ENCODE measurements around the gene REEP6. TPM values are rescaled to one million over a fixed set of nuclear protein-coding genes. Genes with fewer than 3 reads are reported as not detected.

REEP6 gene
- total and polyA plus RNA-seq, 12 donors, result 16.5 to 205 (median 115) TPM

- Histone ChIP-seq H3K27me3 (no peaks in the 10 kb centered on the region), H3K27ac (no peak overlapping the region), H3K4me3 (no peak overlapping the region), H3K36me3 (replicated peaks in 1 of 2) (no peaks in the 10 kb centered on the region), H3K4me1 (replicated peaks in 1 of 2) (peaks cover 8 to 16% of the 10 kb centered on the region in 2 donors), H3K9me3 (replicated peaks in 1 of 3) (no peaks in the 10 kb centered on the region)
- WGBS, 4 donors, result 68 to 79% (median 78%) methylated on average over 12 to 37 of the region's 37 CpGs
- DNase-seq, result peak in 1 of 7 donors; percentile 19
- TF ChIP-seq CTCF (IDR thresholded peaks at IDR 0.05) (no peak), POLR2A (IDR thresholded peaks at IDR 0.05) (no peak)
- intact Hi-C loops (cut with DNase I), result no loop called here
These were observed 8.4 kb upstream of the REEP6 start for GRCh38 chr19:1482361-1483130.

- H3K4me1 ChIP-seq (replicated peaks in 1 of 2), result peaks cover 2 to 8% of the 10 kb centered on the region in 2 donors
- H3K27me3 ChIP-seq, result no peaks in the 10 kb centered on the region
- intact Hi-C loops (cut with DNase I), result no loop called here
- H3K27ac ChIP-seq, result no peak overlapping the region
- WGBS, 4 donors, result 87 to 93% (median 91%) methylated on average over 15 to 77 of the region's 77 CpGs
- TF ChIP-seq CTCF (IDR thresholded peaks at IDR 0.05) (no peak), POLR2A (IDR thresholded peaks at IDR 0.05) (no peak)
- no peaks in the 10 kb centered on the region for H3K9me3 ChIP-seq (replicated peaks in 1 of 3)
- no peaks in the 10 kb centered on the region for H3K36me3 ChIP-seq (replicated peaks in 1 of 2)
- DNase-seq, result peak in 1 of 7 donors; percentile 14
- no peak overlapping the region for H3K4me3 ChIP-seq
These were observed 7.6 kb upstream of the REEP6 start for GRCh38 chr19:1483131-1483978.

GRCh38 chr19:1483979-1484428, 7.0 kb upstream of the REEP6 start:
- intact Hi-C loops (cut with DNase I), result no loop called here
- Histone ChIP-seq H3K9me3 (replicated peaks in 1 of 3) (no peaks in the 10 kb centered on the region), H3K36me3 (replicated peaks in 1 of 2) (no peaks in the 10 kb centered on the region), H3K4me3 (no peak overlapping the region), H3K27me3 (no peaks in the 10 kb centered on the region), H3K4me1 (replicated peaks in 1 of 2) (peaks cover 0 to 5% of the 10 kb centered on the region in 2 donors), H3K27ac (no peak overlapping the region)
- WGBS, 4 donors, result 87 to 100% (median 90%) methylated on average over 1 to 23 of the region's 23 CpGs
- no peak for TF ChIP-seq POLR2A (IDR thresholded peaks at IDR 0.05)
- no peak for TF ChIP-seq CTCF (IDR thresholded peaks at IDR 0.05)
- DNase-seq, result peak in 1 of 7 donors; percentile 12

All from adrenal gland (tissue), 12 donors.